Skin epidermis (tissue), 12 donors: ENCODE measurements around the gene NR2E3.

Source experiments
- H3K27ac ChIP-seq, 21 experiments: fragments of 200-600 bp; sonication (generic) in 11 of 21; one replicate each; pipeline ENCODE4 v1.5.0; 2020; ENCODE audit warnings: mild to moderate bottlenecking in 3 of 21, inconsistent platforms in 2 of 21, moderate library complexity in 2 of 21
- H3K4me3 ChIP-seq, 7 experiments: fragments of 200-600 bp; sonication (generic) in 2 of 7; one replicate each; pipeline ENCODE4 v1.5.0; 2020; ENCODE audit warnings: inconsistent platforms in 2 of 7, mild to moderate bottlenecking in 2 of 7, moderate library complexity in 1 of 7

NR2E3 gene

GRCh38 chr15:71810256-71811035 lies at the start of gene NR2E3:
Gene NR2E3, plus strand, starts transcription at chr15:71810554. Its CDS starts 190 bp downstream, at chr15:71810744.
- Histone ChIP-seq H3K27ac (no peak within 1 kb of the TSS), H3K4me3 (no peak within 1 kb of the TSS)

- no peak overlapping the region for H3K27ac ChIP-seq
- H3K4me3 ChIP-seq, result no peak overlapping the region
Observed at GRCh38 chr15:71760852-71761251, 49.5 kb upstream of the NR2E3 start.

- H3K27ac ChIP-seq, result no peak overlapping the region
- H3K4me3 ChIP-seq, result no peak overlapping the region
Observed at GRCh38 chr15:71761649-71762048, 48.7 kb upstream of the NR2E3 start.

GRCh38 chr15:71768184-71768583 lies 42.2 kb upstream of the NR2E3 start:
- no peak overlapping the region for H3K4me3 ChIP-seq
- H3K27ac ChIP-seq, result no peak overlapping the region

- H3K4me3 ChIP-seq, result no peak overlapping the region
- no peak overlapping the region for H3K27ac ChIP-seq
Observed at GRCh38 chr15:71773206-71773859, 37.0 kb upstream of the NR2E3 start.

- Histone ChIP-seq H3K27ac (no peak overlapping the region), H3K4me3 (no peak overlapping the region)
Observed at GRCh38 chr15:71775856-71776255, 34.5 kb upstream of the NR2E3 start.

- Histone ChIP-seq H3K4me3 (no peak overlapping the region), H3K27ac (no peak overlapping the region)
Observed at GRCh38 chr15:71776304-71776703, 34.0 kb upstream of the NR2E3 start.

GRCh38 chr15:71777216-71777943 lies 33.0 kb upstream of the NR2E3 start:
- Histone ChIP-seq H3K27ac (no peak overlapping the region), H3K4me3 (no peak overlapping the region)

- Histone ChIP-seq H3K4me3 (no peak overlapping the region), H3K27ac (no peak overlapping the region)
Observed at GRCh38 chr15:71779073-71779797, 31.1 kb upstream of the NR2E3 start.

GRCh38 chr15:71780115-71780976 lies 30.0 kb upstream of the NR2E3 start:
- no peak overlapping the region for H3K4me3 ChIP-seq

GRCh38 chr15:71781179-71781964 lies 29.0 kb upstream of the NR2E3 start:
- Histone ChIP-seq H3K27ac (no peak overlapping the region), H3K4me3 (no peak overlapping the region)

More at GRCh38 chr15:71780115-71780976, 30.0 kb upstream of the NR2E3 start:
- no peak overlapping the region for H3K27ac ChIP-seq

- H3K4me3 ChIP-seq, result no peak overlapping the region
- H3K27ac ChIP-seq, result no peak overlapping the region
Observed at GRCh38 chr15:71781965-71782265, 28.4 kb upstream of the NR2E3 start.

GRCh38 chr15:71782422-71783165 lies 27.8 kb upstream of the NR2E3 start:
- Histone ChIP-seq H3K27ac (no peak overlapping the region), H3K4me3 (no peak overlapping the region)

- Histone ChIP-seq H3K4me3 (no peak overlapping the region), H3K27ac (no peak overlapping the region)
Observed at GRCh38 chr15:71784719-71785118, 25.6 kb upstream of the NR2E3 start.

GRCh38 chr15:71785996-71786395 lies 24.4 kb upstream of the NR2E3 start:
- Histone ChIP-seq H3K4me3 (no peak overlapping the region), H3K27ac (no peak overlapping the region)

GRCh38 chr15:71786673-71787072 lies 23.7 kb upstream of the NR2E3 start:
- H3K4me3 ChIP-seq, result no peak overlapping the region
- H3K27ac ChIP-seq, result no peak overlapping the region

GRCh38 chr15:71788646-71789579 lies 21.4 kb upstream of the NR2E3 start:
- Histone ChIP-seq H3K27ac (no peak overlapping the region), H3K4me3 (no peak overlapping the region)
